CD4-positive, alpha-beta T cell (primary cell): ENCODE measurements around the gene OR2T29. TPM values are rescaled to one million over a fixed set of nuclear protein-coding genes. Genes with fewer than 3 reads are reported as not detected.

Source experiments
- ATAC-seq: fragments of 200-7000 bp; cut with Tn5 transposase; one replicate; pipeline ENCODE4 v1.10.0; 2022; ENCODE audit warnings: mild to moderate bottlenecking; ENCODE audit not compliant: poor library complexity
- CTCF ChIA-PET: fragments of 350-600 bp; sonication (Branson Sonifier 250); formaldehyde crosslinking; loops from one replicate; lab custom pipeline; 2021; ENCODE audit warnings: antibody characterized with exemption, inconsistent platforms; lab: Charles Lee
- POLR2A ChIA-PET: fragments of 350-600 bp; sonication (Branson Sonifier 250); formaldehyde crosslinking; loops from one replicate; lab custom pipeline; 2021; ENCODE audit warnings: antibody characterized with exemption, inconsistent platforms; lab: Charles Lee
- DNase-seq, 14 experiments: peaks; one replicate each; pipeline ENCODE4 v3.0.0-alpha.2; 2013 to 2020; ENCODE audit warnings: mixed read lengths in 2 of 14
- H3K27ac ChIP-seq, 2 donors: one replicate each; pipeline versions ENCODE4 v1.5.1 to v1.7.0; 2013; ENCODE audit warnings: low read length in 2 of 2, low read depth in 1 of 2, mild to moderate bottlenecking in 1 of 2
- H3K27me3 ChIP-seq, 2 experiments: 1 replicate in 1 of 2; 2 replicates in 1 of 2; pipeline versions ENCODE4 v1.6.1 to v1.7.0; 2013; ENCODE audit warnings: low read length in 2 of 2, control low read depth in 1 of 2, mild to moderate bottlenecking in 1 of 2, moderate library complexity in 1 of 2; ENCODE audit not compliant: insufficient read depth in 2 of 2, control insufficient read depth in 1 of 2
- H3K36me3 ChIP-seq: one replicate; pipeline ENCODE4 v1.6.1; 2013; ENCODE audit warnings: low read length, control low read depth; ENCODE audit not compliant: insufficient read depth
- H3K4me1 ChIP-seq: one replicate; pipeline ENCODE4 v1.6.1; 2013; ENCODE audit warnings: low read length, control low read depth; ENCODE audit not compliant: insufficient read depth
- H3K4me3 ChIP-seq: one replicate; pipeline ENCODE4 v1.5.1; 2013; ENCODE audit warnings: mild to moderate bottlenecking, low read length, moderate library complexity
- H3K9me3 ChIP-seq, 2 experiments: 1 replicate in 1 of 2; 2 replicates in 1 of 2; pipeline versions ENCODE4 v1.6.1 to v1.7.0; 2013; ENCODE audit warnings: low read length in 2 of 2, mild to moderate bottlenecking in 2 of 2, control low read depth in 1 of 2, moderate library complexity in 1 of 2; ENCODE audit not compliant: control insufficient read depth in 1 of 2, insufficient read depth in 1 of 2
- H3K27ac Mint-ChIP-seq: one replicate; pipeline ENCODE4 v1.8.0; 2020; ENCODE audit warnings: mixed read lengths
- H3K27me3 Mint-ChIP-seq: one replicate; pipeline ENCODE4 v1.8.0; 2021; ENCODE audit warnings: mixed read lengths
- H3K36me3 Mint-ChIP-seq: one replicate; pipeline ENCODE4 v1.8.0; 2021; ENCODE audit warnings: low read depth, mixed read lengths
- H3K4me1 Mint-ChIP-seq: one replicate; pipeline ENCODE4 v1.8.0; 2021; ENCODE audit warnings: low read depth, mixed read lengths
- H3K4me3 Mint-ChIP-seq: one replicate; pipeline ENCODE4 v1.8.0; 2020; ENCODE audit warnings: mild to moderate bottlenecking, mixed read lengths
- H3K9me3 Mint-ChIP-seq: one replicate; pipeline ENCODE4 v1.8.0; 2020; ENCODE audit warnings: mixed read lengths
- intact Hi-C, 2 experiments: fragments of 100-400 bp; cut with DNase I in 1 of 2; cut with micrococcal nuclease in 1 of 2; formaldehyde crosslinking; loops; one replicate each; pipeline versions ENCODE4 v1.15.1 to v1.9.0; 2023 to 2025; cut with DNase I, micrococcal nuclease
- total RNA-seq, 174 experiments: library from RNA in 2 of 174; stranded (reverse) in 2 of 174; gene quantifications; one replicate each; pipeline ENCODE4 v1.2.3 and lab custom pipeline; 2021 to 2026
- TF ChIP-seq, protein P1 (sequence below): fragments of 200-600 bp; IDR thresholded peaks from one replicate; pipeline ENCODE4 v1.8.0; 2022; ENCODE audit warnings: antibody characterized with exemption, mild to moderate bottlenecking

OR2T29 gene
- total RNA-seq, 2 experiments from 2014 or later, result not detected

- H3K4me3 Mint-ChIP-seq, result no peak overlapping the region
- H3K9me3 Mint-ChIP-seq, result no peaks in the 10 kb centered on the region
- Histone ChIP-seq H3K27ac (no peak overlapping the region), H3K27me3 (no peaks in the 10 kb centered on the region), H3K4me3 (no peak overlapping the region), H3K9me3 (peaks cover 0 to 3% of the 10 kb centered on the region in 2 experiments), H3K4me1 (no peaks in the 10 kb centered on the region), H3K36me3 (no peaks in the 10 kb centered on the region)
- TF ChIP-seq, protein P1, sequence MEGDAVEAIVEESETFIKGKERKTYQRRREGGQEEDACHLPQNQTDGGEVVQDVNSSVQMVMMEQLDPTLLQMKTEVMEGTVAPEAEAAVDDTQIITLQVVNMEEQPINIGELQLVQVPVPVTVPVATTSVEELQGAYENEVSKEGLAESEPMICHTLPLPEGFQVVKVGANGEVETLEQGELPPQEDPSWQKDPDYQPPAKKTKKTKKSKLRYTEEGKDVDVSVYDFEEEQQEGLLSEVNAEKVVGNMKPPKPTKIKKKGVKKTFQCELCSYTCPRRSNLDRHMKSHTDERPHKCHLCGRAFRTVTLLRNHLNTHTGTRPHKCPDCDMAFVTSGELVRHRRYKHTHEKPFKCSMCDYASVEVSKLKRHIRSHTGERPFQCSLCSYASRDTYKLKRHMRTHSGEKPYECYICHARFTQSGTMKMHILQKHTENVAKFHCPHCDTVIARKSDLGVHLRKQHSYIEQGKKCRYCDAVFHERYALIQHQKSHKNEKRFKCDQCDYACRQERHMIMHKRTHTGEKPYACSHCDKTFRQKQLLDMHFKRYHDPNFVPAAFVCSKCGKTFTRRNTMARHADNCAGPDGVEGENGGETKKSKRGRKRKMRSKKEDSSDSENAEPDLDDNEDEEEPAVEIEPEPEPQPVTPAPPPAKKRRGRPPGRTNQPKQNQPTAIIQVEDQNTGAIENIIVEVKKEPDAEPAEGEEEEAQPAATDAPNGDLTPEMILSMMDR, result no peak
- intact Hi-C loops, result loop anchor here in 1 of 2 experiments (10.0 kb wide), 1 partner anchor 68 kb away; no protein-coding TSS in a partner anchor
- H3K27me3 Mint-ChIP-seq, result no peaks in the 10 kb centered on the region
- no peak overlapping the region for H3K27ac Mint-ChIP-seq
- no peak for ATAC-seq
- no peaks in the 10 kb centered on the region for H3K4me1 Mint-ChIP-seq
- ChIA-PET CTCF (no interaction called here), POLR2A (no interaction called here)
- DNase-seq, result no peak
- no peaks in the 10 kb centered on the region for H3K36me3 Mint-ChIP-seq
These were observed 30.1 kb upstream of the OR2T29 start for GRCh38 chr1:248592655-248593054.

DNA sequence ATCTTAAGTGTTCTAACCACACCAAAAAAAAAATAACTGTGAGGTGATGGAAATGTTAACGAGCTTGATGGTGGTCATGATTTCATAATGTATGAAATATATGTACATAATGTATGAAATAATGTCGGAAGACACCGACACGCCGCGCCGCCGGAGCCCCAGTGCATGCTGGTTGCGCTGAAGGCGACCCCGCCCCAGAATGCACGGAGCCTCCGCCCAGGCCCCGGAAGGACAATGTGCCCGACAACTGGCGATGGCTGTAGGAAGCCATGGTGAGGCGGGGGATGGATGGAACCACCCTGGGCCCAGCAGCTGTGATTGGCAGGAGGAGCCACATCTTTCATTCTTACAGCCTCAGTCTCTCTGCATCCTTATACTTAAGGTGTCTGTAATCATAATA, 27.5 kb upstream of the OR2T29 start:
- Mint-ChIP-seq H3K4me1 (no peaks in the 10 kb centered on the region), H3K9me3 (no peaks in the 10 kb centered on the region), H3K27me3 (no peaks in the 10 kb centered on the region), H3K36me3 (no peaks in the 10 kb centered on the region), H3K27ac (no peak overlapping the region), H3K4me3 (no peak overlapping the region)
- TF ChIP-seq, protein P1, result no peak
- ATAC-seq (no peak), DNase-seq (no peak)
- Histone ChIP-seq H3K9me3 (peaks cover 0 to 3% of the 10 kb centered on the region in 2 experiments), H3K27me3 (no peaks in the 10 kb centered on the region), H3K4me3 (no peak overlapping the region), H3K27ac (no peak overlapping the region), H3K36me3 (no peaks in the 10 kb centered on the region), H3K4me1 (no peaks in the 10 kb centered on the region)
- intact Hi-C loops, result loop anchor here in 1 of 2 experiments (10.0 kb wide), 1 partner anchor 65 kb away; no protein-coding TSS in a partner anchor
- ChIA-PET CTCF (no interaction called here), POLR2A (no interaction called here)

DNA sequence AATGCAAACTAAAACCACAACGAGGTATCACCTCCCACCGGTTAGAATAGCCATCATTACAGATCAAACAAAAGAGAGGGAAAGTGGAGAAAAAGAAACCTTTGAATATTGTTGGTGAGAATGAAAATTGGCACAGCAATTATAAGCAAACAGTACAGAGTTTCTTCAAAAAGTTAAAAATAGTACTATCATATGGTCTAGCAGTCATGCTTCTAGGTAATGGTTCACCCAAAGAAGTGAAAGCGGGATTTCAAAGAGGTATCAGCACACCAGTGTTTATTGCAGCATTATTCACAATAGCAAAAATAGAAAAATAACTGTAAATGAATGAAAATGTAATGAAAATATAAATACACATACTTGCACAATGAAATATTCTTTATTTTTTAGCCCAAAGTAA, 26.8 kb upstream of the OR2T29 start:
- Histone ChIP-seq H3K4me3 (no peak overlapping the region), H3K9me3 (peaks cover 0 to 3% of the 10 kb centered on the region in 2 experiments), H3K4me1 (no peaks in the 10 kb centered on the region), H3K27ac (no peak overlapping the region), H3K27me3 (no peaks in the 10 kb centered on the region), H3K36me3 (no peaks in the 10 kb centered on the region)
- Mint-ChIP-seq H3K36me3 (no peaks in the 10 kb centered on the region), H3K9me3 (no peaks in the 10 kb centered on the region), H3K4me1 (no peaks in the 10 kb centered on the region), H3K27ac (no peak overlapping the region), H3K27me3 (no peaks in the 10 kb centered on the region), H3K4me3 (no peak overlapping the region)
- DNase-seq, result no peak
- ChIA-PET POLR2A (no interaction called here), CTCF (no interaction called here)
- TF ChIP-seq, protein P1, result no peak
- ATAC-seq, result no peak
- intact Hi-C loops, result no loop called here
